ENCODE data around the gene ITGAL. TPM values are rescaled to one million over a fixed set of nuclear protein-coding genes. Genes with fewer than 3 reads are reported as not detected.
A peak's percentile ranks its signal among the peaks of the same experiment; 100 is the strongest.

ITGAL gene
- total and polyA plus RNA-seq, 2 of the 13 experiments (the other 11 are each of a cell fraction or from before 2014, with no cell fraction given), result 0.86 to 1.2 TPM

DNA sequence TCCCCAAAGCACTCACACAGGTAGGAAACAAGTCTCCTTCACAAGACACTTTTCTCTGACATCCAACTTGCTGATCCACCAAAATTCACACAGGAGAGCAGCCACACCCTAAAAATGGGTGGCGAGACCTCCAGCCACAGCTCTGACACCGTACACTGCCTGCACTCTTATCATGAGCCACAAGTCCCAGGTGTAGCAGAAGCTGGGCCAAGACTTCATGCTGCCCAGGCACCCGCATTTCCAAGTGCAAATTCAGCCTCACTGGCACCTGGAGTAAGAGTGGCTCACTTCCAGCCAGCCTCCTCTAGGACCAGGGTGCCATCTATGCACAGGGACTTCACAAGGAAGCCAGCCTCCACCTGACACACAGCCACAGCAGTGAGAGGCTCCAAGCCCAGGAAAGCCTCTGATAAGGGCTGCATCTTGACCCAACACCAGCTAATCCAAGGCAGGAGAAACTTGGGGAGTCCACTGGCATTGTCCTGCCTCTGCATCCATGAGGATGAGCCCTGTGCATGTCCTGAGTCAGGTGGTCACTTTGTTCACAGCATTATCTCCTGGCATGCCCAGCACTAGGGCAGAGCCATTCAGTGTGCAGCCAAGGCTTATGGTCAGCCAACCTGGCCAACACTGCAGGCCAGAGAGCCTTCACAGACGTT is 56.4 kb downstream of the ITGAL start (continued):
- TF ChIP-seq IRF2 (CRISPR knock-in tag; IDR thresholded peaks at IDR 0.05) (0 out of 2 replicates have a peak, but pooled peaks have one; percentile 5), NCOA1 (CRISPR knock-in tag; IDR thresholded peaks at IDR 0.05) (0 out of 2 replicates have a peak, but pooled peaks have one; percentile 58), ZNF713 (CRISPR knock-in tag; IDR thresholded peaks at IDR 0.05) (0 out of 2 replicates have a peak, but pooled peaks have one; percentile 54), ZNF883 (CRISPR knock-in tag; IDR thresholded peaks at IDR 0.05; ENCODE audit: not compliant biosample characterization) (no peak), ZBTB7B (CRISPR knock-in tag; IDR thresholded peaks at IDR 0.05) (no peak), SKI (IDR thresholded peaks at IDR 0.05; ENCODE audit: partially characterized antibody) (no peak), RBFOX2 (IDR thresholded peaks at IDR 0.05; ENCODE audit: low read depth, low read length) (0 out of 2 replicates have a peak, but pooled peaks have one; percentile 11), ZNF225 (CRISPR knock-in tag; IDR thresholded peaks at IDR 0.05) (peak; percentile 46; the same call in 1 of the 2 replicates), ZNF879 (CRISPR knock-in tag; IDR thresholded peaks at IDR 0.05) (no peak), ZC3H13 (CRISPR knock-in tag; IDR thresholded peaks at IDR 0.05) (peak; percentile 95), HDAC6 (IDR thresholded peaks at IDR 0.05; ENCODE audit: low read depth, low read length) (no peak), PITX1 (CRISPR knock-in tag; IDR thresholded peaks at IDR 0.05) (0 out of 2 replicates have a peak, but pooled peaks have one; percentile 22)
- TF ChIP-seq, protein P1, sequence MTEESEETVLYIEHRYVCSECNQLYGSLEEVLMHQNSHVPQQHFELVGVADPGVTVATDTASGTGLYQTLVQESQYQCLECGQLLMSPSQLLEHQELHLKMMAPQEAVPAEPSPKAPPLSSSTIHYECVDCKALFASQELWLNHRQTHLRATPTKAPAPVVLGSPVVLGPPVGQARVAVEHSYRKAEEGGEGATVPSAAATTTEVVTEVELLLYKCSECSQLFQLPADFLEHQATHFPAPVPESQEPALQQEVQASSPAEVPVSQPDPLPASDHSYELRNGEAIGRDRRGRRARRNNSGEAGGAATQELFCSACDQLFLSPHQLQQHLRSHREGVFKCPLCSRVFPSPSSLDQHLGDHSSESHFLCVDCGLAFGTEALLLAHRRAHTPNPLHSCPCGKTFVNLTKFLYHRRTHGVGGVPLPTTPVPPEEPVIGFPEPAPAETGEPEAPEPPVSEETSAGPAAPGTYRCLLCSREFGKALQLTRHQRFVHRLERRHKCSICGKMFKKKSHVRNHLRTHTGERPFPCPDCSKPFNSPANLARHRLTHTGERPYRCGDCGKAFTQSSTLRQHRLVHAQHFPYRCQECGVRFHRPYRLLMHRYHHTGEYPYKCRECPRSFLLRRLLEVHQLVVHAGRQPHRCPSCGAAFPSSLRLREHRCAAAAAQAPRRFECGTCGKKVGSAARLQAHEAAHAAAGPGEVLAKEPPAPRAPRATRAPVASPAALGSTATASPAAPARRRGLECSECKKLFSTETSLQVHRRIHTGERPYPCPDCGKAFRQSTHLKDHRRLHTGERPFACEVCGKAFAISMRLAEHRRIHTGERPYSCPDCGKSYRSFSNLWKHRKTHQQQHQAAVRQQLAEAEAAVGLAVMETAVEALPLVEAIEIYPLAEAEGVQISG (CRISPR knock-in tag; IDR thresholded peaks at IDR 0.05), result peak; percentile 27; the same call in 1 of the 2 replicates
- TF ChIP-seq, protein P2, sequence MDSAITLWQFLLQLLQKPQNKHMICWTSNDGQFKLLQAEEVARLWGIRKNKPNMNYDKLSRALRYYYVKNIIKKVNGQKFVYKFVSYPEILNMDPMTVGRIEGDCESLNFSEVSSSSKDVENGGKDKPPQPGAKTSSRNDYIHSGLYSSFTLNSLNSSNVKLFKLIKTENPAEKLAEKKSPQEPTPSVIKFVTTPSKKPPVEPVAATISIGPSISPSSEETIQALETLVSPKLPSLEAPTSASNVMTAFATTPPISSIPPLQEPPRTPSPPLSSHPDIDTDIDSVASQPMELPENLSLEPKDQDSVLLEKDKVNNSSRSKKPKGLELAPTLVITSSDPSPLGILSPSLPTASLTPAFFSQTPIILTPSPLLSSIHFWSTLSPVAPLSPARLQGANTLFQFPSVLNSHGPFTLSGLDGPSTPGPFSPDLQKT (CRISPR knock-in tag; IDR thresholded peaks at IDR 0.05; ENCODE audit: borderline replicate concordance), result no peak
- TF ChIP-seq, protein P3, sequence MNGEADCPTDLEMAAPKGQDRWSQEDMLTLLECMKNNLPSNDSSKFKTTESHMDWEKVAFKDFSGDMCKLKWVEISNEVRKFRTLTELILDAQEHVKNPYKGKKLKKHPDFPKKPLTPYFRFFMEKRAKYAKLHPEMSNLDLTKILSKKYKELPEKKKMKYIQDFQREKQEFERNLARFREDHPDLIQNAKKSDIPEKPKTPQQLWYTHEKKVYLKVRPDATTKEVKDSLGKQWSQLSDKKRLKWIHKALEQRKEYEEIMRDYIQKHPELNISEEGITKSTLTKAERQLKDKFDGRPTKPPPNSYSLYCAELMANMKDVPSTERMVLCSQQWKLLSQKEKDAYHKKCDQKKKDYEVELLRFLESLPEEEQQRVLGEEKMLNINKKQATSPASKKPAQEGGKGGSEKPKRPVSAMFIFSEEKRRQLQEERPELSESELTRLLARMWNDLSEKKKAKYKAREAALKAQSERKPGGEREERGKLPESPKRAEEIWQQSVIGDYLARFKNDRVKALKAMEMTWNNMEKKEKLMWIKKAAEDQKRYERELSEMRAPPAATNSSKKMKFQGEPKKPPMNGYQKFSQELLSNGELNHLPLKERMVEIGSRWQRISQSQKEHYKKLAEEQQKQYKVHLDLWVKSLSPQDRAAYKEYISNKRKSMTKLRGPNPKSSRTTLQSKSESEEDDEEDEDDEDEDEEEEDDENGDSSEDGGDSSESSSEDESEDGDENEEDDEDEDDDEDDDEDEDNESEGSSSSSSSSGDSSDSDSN (CRISPR knock-in tag; IDR thresholded peaks at IDR 0.05), result 0 out of 2 replicates have a peak, but pooled peaks have one; percentile 13
- TF ChIP-seq, protein P4, sequence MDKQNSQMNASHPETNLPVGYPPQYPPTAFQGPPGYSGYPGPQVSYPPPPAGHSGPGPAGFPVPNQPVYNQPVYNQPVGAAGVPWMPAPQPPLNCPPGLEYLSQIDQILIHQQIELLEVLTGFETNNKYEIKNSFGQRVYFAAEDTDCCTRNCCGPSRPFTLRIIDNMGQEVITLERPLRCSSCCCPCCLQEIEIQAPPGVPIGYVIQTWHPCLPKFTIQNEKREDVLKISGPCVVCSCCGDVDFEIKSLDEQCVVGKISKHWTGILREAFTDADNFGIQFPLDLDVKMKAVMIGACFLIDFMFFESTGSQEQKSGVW (CRISPR knock-in tag; IDR thresholded peaks at IDR 0.05; ENCODE audit: borderline replicate concordance), result 0 out of 2 replicates have a peak, but pooled peaks have one; percentile 38
- TF ChIP-seq, protein P5, sequence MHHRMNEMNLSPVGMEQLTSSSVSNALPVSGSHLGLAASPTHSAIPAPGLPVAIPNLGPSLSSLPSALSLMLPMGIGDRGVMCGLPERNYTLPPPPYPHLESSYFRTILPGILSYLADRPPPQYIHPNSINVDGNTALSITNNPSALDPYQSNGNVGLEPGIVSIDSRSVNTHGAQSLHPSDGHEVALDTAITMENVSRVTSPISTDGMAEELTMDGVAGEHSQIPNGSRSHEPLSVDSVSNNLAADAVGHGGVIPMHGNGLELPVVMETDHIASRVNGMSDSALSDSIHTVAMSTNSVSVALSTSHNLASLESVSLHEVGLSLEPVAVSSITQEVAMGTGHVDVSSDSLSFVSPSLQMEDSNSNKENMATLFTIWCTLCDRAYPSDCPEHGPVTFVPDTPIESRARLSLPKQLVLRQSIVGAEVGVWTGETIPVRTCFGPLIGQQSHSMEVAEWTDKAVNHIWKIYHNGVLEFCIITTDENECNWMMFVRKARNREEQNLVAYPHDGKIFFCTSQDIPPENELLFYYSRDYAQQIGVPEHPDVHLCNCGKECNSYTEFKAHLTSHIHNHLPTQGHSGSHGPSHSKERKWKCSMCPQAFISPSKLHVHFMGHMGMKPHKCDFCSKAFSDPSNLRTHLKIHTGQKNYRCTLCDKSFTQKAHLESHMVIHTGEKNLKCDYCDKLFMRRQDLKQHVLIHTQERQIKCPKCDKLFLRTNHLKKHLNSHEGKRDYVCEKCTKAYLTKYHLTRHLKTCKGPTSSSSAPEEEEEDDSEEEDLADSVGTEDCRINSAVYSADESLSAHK (CRISPR knock-in tag; IDR thresholded peaks at IDR 0.05; ENCODE audit: borderline replicate concordance), result no peak
